SW 1271 (cell line): Measurements from ENCODE around the gene TNRC6B.
A peak's percentile ranks its signal among the peaks of the same experiment; 100 is the strongest.
"Not testable (repeated sequence)": the region's sequence is repeated elsewhere in the genome, so short reads cannot be mapped to it uniquely, and the experiment has no call there.

Source experiments
- DNase-seq, 2 experiments: peaks; one replicate each; lab custom pipeline; 2025; lab: John Stamatoyannopoulos, UW

The TNRC6B gene, protein sequence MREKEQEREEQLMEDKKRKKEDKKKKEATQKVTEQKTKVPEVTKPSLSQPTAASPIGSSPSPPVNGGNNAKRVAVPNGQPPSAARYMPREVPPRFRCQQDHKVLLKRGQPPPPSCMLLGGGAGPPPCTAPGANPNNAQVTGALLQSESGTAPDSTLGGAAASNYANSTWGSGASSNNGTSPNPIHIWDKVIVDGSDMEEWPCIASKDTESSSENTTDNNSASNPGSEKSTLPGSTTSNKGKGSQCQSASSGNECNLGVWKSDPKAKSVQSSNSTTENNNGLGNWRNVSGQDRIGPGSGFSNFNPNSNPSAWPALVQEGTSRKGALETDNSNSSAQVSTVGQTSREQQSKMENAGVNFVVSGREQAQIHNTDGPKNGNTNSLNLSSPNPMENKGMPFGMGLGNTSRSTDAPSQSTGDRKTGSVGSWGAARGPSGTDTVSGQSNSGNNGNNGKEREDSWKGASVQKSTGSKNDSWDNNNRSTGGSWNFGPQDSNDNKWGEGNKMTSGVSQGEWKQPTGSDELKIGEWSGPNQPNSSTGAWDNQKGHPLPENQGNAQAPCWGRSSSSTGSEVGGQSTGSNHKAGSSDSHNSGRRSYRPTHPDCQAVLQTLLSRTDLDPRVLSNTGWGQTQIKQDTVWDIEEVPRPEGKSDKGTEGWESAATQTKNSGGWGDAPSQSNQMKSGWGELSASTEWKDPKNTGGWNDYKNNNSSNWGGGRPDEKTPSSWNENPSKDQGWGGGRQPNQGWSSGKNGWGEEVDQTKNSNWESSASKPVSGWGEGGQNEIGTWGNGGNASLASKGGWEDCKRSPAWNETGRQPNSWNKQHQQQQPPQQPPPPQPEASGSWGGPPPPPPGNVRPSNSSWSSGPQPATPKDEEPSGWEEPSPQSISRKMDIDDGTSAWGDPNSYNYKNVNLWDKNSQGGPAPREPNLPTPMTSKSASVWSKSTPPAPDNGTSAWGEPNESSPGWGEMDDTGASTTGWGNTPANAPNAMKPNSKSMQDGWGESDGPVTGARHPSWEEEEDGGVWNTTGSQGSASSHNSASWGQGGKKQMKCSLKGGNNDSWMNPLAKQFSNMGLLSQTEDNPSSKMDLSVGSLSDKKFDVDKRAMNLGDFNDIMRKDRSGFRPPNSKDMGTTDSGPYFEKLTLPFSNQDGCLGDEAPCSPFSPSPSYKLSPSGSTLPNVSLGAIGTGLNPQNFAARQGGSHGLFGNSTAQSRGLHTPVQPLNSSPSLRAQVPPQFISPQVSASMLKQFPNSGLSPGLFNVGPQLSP (N-terminal part only)

DNA sequence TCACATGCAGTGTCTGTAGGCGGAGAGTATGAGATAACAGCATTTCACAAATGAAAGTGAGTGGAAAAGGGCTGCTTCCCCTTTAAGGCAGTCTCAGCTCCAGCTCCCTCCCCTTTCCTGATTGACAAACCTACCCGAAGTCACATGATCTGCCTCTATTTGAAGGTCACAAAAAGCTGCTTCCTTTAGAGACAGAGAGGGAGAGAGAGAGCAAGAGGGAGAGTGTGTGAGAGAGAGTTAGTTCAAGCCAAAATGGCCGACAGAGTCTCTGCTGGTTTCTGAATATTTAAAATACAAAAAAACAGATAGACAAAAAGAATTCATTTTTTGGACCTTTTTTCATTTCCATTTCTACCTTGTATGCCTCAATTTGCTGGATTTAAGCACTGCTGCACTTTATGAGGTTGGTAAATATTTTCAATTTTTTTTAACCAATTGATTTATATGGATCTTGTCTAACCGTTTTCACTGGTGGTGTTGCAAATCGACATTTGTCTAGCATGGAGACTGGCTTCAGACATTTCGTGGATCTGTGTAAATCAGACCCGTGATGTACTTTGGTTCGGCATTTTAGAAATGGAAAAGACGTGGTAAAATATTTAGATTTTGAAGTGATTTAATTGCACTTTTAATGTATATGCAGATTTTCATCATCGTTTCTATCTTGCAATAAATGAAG is at the start of gene TNRC6B:
Gene TNRC6B, plus strand, starts transcription at position 188 of the 679 bp plus-strand sequence. Its CDS starts 211 bp downstream, at position 399.
- DNase-seq = peak; percentile 89 to 96

DNA sequence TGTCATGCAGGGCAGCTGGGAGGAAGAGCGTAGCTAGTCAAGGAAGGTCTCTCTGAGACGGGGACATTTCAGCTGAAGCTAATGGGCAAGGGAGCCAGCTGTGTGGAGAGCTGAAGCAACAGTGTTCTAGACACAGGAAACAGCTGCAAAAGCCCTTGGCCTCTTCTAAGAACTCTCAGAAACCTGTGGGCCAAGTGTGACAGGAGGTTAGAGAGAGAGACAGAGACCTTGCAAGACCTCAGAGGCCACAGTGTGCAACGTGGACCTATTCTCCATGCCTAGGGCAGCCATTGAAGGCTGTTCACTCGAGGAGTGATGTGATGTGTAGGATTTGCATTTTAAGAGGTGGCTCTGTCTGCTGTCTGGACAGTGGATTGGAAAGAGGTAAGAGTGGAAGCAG is 48.7 kb upstream of the TNRC6B start:
- no peak for DNase-seq

DNA sequence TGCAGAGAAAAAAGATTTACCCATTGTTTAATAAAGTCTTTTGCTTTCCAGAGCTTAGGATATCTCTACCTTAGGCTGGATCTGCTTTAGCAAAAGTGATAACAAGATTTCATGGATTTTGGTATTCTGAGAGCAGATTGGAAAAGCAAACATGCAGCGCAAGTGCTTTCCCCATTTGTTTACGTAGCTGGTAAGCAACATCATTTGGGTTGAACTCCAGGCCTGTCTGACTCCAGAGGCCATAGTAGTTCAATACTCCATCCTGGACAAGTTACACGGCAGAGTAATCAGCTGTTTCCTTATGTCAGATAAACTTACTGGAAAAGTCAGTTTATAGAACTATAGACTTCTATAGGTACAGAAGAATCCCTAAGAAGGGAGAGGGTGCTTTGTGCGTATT is 40.6 kb upstream of the TNRC6B start:
- no peak for DNase-seq

DNA sequence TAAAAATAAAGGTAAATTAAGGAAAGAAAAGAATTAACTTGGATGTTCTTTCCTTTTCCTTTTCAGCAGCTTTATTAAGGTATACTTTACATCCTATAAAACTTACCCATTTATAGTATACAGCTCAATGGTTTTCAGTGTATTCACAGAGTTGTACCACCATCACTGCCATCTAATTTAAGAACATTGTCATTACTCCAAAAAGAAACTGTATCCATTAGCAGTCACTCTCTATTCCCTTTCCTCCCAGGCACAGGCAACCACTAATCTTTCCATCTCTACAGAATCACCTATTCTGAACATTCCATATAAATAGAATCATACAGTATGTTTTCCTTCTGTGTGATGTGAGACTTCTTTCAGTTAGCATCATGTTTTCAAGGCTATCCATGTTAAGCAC is 38.9 kb upstream of the TNRC6B start:
- DNase-seq = no peak

DNA sequence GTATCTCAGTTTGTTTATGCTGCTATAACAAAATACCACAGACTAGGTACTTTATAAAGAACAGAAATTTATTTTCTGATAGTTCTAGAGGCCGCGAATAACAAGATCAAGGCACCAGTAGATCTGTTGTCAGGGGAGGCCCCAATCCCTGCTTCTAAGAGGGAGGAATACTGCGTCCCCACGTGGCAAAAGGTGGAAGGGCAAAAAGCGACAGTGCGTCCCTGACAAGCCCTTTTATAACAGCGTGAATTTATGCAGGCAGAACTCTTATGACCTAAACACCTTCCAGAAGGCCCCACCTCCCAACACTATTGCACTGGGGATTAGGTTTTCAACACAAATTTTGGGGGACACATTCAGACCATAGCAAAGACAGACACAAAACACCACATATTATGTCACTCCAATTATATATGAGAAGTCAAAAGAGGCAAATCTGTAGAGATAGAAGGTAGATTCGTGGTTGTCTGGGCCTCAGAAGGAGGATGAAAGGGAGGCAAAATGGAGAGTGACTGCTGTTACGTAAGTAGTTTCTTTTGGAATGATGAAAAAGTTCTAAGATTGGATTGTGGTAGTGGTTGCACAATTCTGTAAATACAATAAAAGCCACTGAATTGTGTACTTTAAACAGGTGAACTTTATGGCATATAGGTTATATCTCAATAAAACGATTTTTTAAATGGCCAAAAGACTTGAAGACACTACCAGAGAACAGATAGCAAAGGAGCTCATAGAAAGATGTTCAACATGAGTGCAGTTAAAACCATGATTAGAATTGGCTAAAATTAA is 30.1 kb upstream of the TNRC6B start:
- no peak for DNase-seq

DNA sequence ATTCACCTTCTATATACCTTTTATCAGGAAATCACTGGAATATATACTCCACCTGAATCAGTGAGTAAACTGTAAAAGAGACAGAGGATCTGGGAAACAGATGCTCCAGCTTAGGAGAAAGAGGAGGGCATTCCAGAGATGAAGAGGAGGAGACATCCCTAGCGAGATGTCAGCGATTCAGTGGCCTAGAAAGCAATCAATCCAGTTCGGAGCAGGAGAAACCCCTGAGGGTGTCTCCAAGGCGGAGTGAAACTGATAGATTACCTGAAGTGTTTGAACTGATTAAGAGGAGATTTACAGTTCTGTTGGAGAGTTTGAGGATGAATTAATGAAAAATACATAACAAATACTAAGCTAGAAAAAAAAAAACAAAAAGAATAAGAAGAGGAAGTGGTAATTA is 24.5 kb upstream of the TNRC6B start:
- no peak for DNase-seq

DNA sequence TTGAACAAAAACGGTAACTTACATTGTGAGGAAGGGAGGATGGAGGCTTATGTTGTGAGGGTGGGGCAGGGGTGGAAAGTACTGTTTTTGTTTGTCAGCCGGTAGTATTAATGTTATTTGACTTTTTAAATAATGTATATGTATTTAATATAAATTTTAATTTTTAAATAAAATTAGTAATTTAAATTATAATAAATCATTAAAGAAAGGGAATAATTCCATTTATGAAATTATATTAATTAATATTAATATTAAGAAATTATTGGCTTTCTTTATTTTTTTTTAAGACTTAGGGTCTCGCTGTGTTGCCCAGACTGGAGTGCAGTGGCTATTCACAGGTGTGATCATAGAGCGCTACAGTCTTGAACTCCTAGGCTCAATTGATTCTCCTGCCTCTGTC is 24.0 kb upstream of the TNRC6B start:
- no peak for DNase-seq

DNA sequence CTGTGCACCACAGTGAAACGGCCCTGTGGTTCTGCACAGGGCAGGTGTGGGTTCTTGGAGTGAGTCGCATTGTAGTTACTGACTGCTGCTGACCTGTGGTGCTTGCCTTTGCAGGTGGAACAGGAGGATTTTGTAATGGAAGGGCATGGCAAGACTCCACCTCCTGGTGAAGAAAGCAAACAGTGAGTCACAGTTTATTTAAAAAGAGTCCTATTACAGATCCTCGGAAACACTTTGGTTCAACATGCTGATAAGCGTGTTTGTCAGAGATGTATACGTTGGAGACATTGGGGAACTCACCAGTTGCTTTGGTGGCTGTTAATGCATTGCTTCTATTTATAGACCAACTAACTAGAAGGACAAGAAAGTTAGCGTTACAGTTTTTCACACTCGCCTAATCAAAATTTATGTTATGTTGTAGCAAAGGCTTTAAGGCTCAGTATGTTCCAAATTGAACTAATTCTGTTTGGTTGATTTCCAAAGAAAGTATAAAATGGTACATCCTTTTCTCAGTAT is 21.7 kb upstream of the TNRC6B start:
- DNase-seq = peak in 1 of 2 experiments; percentile 43

DNA sequence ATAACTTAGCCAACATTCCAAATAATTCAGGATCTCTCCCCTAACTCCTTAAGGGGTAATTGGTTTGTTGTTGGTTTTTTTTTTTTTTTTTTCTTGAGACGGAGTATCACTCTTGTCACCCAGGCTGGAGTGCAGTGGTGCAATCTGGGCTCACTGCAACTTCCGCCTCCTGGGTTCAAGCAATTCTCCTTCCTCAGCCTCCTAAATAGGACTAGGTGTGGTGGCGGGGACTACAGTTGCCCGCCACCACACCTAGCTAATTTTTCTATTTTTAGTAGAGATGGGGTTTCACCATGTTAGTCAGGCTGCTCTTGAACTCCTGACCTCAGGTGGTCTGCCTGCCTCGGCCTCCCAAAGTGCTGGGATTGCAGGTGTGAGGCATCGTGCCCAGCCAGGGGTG is 21.0 kb upstream of the TNRC6B start:
- DNase-seq = not testable (repeated sequence)

DNA sequence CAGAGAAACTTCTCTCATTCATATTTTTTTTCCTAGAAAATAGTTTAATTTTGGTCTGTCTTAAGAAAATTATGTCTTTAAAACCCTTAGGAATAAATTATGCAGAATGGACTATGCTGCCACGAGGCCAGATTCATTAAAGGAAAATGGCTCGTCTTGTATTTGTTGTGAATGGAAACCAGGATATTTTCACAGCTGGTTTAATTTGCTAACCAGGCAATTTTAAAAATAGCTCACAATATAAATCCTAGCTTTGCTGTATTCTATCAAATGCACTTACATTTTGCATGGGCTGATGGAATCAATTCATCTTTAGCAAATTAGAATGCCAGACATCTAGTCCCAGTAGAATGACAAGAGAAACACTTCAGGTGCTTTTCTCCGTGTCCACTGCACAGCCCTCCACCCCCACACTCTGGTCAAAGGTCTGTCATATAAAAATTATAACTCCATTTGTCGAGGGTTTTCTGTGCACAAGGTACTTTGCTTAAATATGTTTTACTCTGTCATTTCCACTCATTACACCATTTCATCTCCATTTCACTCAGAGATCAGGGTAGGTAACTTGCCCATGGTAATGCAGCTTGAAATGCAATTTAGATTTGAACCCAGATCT is 20.3 kb upstream of the TNRC6B start:
- no peak for DNase-seq

DNA sequence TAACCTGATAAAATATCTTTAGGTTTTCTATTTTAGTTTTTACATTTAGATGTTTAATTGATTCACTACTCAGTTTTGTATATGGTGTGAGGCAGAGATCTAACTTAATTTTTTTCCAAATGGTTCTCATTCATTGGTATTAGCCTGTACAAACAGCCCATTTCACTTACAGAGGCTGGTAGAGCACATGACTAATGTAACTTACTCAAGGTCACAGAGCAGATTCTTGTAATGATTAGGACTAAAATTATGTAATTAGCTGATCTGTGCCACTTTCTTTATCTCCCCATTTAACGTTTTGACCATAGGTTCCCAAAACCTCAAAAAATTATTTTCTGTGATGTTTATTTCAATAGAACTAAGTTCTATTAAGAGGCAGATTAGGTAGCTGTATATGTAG is 16.5 kb upstream of the TNRC6B start:
- no peak for DNase-seq

DNA sequence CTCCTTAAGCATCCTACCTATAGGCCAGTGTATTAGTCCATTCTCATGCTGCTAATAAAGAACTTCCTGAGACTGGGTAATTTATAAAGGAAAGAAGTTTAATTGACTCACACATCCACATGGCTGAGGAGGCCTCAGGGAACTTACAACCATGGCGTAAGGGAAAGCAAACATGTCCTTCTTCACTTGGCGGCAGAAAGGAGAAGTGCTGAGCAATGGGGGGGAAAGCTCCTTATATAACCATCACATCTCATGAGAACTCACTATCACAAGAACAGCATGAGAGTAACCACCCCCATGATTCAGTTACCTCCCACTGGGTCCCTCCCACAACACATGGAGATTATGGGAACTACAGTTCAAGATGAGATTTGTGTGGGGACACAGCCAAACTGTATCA is 12.2 kb upstream of the TNRC6B start:
- not testable (repeated sequence) for DNase-seq

DNA sequence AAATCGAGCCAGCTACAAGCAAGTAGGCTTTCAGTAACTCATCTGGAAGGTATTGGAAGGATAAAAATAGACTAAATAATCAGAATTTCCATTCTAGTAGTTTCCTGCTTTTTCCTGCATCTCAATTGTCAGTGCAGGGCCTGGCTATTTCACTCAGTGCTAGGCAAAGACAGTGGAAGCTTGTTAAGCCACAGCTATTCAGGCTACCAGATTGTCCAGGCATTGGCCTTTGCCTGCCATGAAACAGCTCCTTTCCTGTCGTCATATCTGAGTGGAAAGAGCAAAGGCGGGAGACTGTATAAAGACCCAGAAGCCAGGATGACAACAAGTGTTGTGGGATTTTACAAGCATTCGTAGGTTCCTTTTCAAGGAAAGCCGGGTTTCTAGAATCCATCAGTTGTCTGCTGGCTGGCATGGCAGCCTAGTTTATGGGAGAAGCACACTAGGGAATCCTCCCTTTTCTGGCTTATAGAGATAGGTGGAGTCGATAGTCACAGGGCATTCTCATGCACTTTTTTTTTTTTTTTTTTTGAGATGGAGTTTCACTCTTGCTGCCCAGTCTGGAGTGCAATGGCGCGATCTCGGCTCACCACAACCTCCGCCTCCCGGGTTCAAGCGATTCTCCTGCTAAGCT is 2.0 kb upstream of the TNRC6B start:
- no peak for DNase-seq

DNA sequence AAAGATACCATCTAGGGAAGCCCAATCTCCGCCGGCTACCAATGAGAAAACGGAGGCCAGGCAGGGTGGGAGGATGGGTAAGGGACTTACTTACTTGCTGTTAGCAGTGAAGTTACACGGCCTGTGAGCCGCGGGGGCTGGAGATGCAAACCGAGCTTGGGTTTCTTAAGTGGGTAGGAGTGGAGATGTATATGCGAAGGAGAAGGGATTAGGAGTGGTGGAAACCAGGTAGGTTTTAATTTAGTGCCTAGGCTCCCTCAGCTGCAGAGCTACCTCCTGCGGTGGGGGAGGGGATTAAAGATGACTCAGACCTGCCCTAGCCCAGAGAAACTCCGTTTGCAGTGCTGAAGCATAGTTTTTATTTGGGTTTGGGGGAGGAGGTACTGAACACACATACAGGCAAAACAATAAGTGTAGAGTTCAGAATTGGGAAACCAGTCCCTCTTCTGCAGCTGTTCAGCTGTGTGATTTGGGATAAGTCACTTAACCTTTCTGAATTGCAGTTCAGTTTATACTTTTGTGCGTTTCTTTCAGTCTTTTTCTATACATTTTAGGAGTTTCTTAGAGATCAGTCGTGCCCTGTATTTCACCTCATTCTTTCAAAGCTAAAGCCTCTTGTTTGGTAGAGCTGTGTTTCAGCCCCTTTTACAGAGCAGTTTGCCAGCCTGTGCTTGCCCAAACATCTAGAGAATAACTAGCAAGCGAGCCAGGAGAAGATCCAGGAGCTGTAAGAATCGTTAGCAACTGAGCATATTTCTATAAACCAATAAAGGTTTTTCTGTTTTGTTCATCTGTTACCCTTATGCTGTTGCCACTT is 596 bp upstream of the TNRC6B start:
- peak in 1 of 2 experiments; percentile 22 for DNase-seq

DNA sequence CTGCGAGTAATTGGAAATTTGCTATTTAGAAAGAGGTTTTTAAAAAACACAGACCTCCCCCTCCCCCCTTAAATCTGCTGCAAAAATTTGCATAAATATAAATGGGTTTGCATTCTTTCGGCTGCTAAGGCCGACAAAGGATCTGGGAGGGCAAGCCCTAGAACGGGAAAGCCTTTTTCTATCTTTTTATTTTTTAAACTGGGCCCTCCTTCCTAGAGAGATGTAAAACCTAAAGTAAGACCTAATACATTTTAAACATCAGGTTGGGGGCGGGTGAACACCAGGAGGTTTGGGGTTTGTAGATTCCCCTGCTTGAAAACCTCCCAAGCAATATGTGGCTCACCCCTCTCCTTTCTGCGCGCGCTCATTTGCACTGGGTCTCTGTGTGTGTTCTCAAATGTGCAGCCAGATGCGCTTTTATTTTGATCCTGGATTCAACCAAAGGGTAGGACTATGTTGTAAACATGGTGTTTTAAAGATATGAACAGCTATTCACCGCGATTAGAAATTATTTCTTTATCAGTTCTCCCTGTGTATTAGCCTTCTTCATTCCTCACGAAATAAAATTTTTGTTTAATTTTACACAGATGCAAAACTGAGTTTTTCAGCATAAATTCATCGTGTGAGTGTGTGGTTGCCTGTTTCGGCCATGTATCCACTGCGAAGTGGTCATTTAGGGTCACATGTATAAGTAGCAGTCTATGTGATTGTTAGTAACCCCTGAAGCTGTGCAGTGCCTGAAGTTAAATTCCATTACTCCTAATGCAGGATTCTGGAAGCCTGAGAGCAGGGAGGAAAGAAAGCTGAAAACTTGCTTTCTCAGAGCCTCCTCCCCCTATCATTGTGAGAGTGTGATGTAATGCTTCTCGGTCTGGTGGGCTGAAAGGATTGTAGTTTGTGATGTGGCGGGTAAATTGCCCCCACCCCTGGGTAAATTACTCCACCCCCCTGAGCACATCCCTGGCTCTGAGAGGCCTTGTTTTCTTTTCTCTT is 988 bp downstream of the TNRC6B start:
- peak in 1 of 2 experiments; percentile 20 for DNase-seq

DNA sequence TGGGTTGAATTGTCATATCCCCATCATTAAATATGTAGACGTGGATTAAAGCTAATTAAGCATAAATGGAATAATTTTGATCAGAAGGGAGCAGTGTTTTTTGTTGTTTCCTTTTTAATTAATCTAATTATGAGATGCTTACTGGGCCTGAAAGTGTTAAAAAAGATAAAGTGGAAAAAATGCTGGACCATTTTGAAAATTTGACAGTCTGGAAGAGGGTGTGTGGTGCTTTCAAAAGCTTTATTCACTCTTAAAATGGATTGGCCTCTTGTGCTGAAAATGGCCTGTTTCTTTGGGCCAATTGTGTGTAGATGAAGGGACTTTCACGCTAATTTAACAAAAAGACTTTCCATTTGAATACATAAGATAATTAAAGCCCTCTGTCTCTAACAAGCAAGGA is 1.8 kb downstream of the TNRC6B start:
- no peak for DNase-seq

DNA sequence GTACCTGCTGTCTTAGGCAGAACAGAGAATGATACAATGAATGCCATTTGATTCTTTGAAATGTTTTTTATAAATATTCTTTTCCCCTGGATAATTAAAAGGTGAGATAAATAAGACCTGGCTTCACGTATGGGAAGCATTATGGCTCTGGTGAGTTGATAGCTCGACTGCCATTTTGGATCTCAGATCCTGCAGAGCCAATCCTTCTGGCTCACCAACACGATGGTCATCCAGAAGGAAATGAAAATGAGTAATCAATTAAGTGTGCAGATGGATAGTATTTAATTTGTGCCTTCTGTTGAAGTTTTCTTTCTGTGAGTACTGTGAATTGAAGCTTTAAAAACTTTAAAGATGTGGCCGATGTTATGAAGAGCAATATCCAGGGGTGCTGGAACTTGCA is 2.7 kb downstream of the TNRC6B start:
- DNase-seq = no peak

DNA sequence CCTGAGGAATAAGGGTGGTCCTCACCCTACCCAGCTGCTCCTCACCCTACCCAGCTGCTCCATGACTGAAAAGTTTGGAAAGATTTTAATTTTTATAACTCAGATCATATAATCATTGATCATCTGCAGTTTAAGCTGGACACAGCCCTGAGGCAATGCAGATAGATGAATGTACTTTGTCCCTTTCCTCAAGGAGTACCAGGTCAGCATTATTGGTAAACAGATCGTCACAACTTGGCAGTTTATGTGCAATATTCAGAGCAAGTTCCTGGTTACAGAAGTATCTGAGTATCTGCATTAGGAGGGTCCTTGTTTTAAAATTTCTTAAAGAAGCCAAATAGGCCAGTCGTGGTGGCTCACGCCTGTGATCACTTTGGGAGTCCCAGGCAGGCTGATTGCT is 3.6 kb downstream of the TNRC6B start:
- no peak for DNase-seq
